ENCODE results near the gene GLB1L2.
"Not testable (repeated sequence)": the region's sequence is repeated elsewhere in the genome, so short reads cannot be mapped to it uniquely, and the experiment has no call there.

Gene GLB1L2

GRCh38 chr11:134328433-134328832 is 3.4 kb upstream of the GLB1L2 start:
- no peak for DNase-seq

GRCh38 chr11:134330611-134331353 is 1.0 kb upstream of the GLB1L2 start:
- DNase-seq = no peak

GRCh38 chr11:134332189-134332631 is 422 bp downstream of the GLB1L2 start:
- DNase-seq = no peak

GRCh38 chr11:134332782-134333181 is 994 bp downstream of the GLB1L2 start:
- no peak for DNase-seq

- DNase-seq = no peak
These were observed 1.5 kb downstream of the GLB1L2 start for GRCh38 chr11:134333312-134333711.

- no peak for DNase-seq
These were observed 2.2 kb downstream of the GLB1L2 start for GRCh38 chr11:134333946-134334345.

- DNase-seq = no peak
These were observed 3.2 kb downstream of the GLB1L2 start for GRCh38 chr11:134334796-134335571.

GRCh38 chr11:134337051-134337450 is 5.3 kb downstream of the GLB1L2 start:
- DNase-seq = no peak

GRCh38 chr11:134338068-134338467 is 6.3 kb downstream of the GLB1L2 start:
- no peak for DNase-seq

GRCh38 chr11:134338654-134339053 is 6.9 kb downstream of the GLB1L2 start:
- no peak for DNase-seq

- no peak for DNase-seq
These were observed 8.0 kb downstream of the GLB1L2 start for GRCh38 chr11:134339756-134340155.

- DNase-seq = no peak
These were observed 8.7 kb downstream of the GLB1L2 start for GRCh38 chr11:134340354-134340964.

- no peak for DNase-seq
These were observed 10.2 kb downstream of the GLB1L2 start for GRCh38 chr11:134341805-134342571.

GRCh38 chr11:134342572-134343340 is 11.0 kb downstream of the GLB1L2 start:
- no peak for DNase-seq

GRCh38 chr11:134343646-134344045 is 11.9 kb downstream of the GLB1L2 start:
- no peak for DNase-seq

GRCh38 chr11:134344497-134345236 is 12.9 kb downstream of the GLB1L2 start:
- DNase-seq = not testable (repeated sequence)

GRCh38 chr11:134345237-134345550 is 13.4 kb downstream of the GLB1L2 start:
- DNase-seq = no peak

GRCh38 chr11:134346101-134346975 is 14.6 kb downstream of the GLB1L2 start:
- DNase-seq = no peak

- DNase-seq = no peak
These were observed 15.2 kb downstream of the GLB1L2 start for GRCh38 chr11:134346976-134347350.

GRCh38 chr11:134347441-134347840 is 15.7 kb downstream of the GLB1L2 start:
- DNase-seq = no peak
